SU-DHL-6 (cell line): ENCODE results near the gene C12orf57.

Source experiments
- H2AFZ ChIP-seq: fragments of 200-600 bp; sonication (generic); 2 replicates; pipeline ENCODE4 v1.6.1; 2014; ENCODE audit warnings: low read depth, mild to moderate bottlenecking, moderate library complexity, mixed read lengths, antibody characterized with exemption, low read length; ENCODE audit not compliant: severe bottlenecking
- H3F3A ChIP-seq: fragments of 200-600 bp; shearing (Covaris generic); 2 replicates; pipeline ENCODE4 v1.6.0; 2016; ENCODE audit warnings: antibody characterized with exemption, mild to moderate bottlenecking; ENCODE audit not compliant: insufficient read depth
- H3K27ac ChIP-seq: fragments of 200-600 bp; sonication (generic); 2 replicates; pipeline ENCODE4 v1.5.1; 2016; ENCODE audit warnings: low read depth, mild to moderate bottlenecking, low read length, moderate library complexity, mixed read lengths
- H3K27me3 ChIP-seq: fragments of 200-600 bp; sonication (generic), shearing (Covaris generic); 2 replicates; pipeline ENCODE4 v1.6.0; 2014; ENCODE audit warnings: mild to moderate bottlenecking, low read length
- H3K36me3 ChIP-seq: fragments of 200-600 bp; sonication (generic); 2 replicates; pipeline ENCODE4 v1.6.1; 2014; ENCODE audit warnings: mild to moderate bottlenecking, low read length, mixed read lengths
- H3K4me2 ChIP-seq: fragments of 300-600, 200-600 bp; shearing (Covaris generic), sonication (generic); 2 replicates; pipeline ENCODE4 v1.6.0; 2014; ENCODE audit warnings: low read length, low read depth, mild to moderate bottlenecking; ENCODE audit not compliant: poor library complexity, severe bottlenecking
- H3K4me3 ChIP-seq: fragments of 200-600 bp; sonication (generic); 2 replicates; pipeline ENCODE4 v1.5.1; 2014; ENCODE audit warnings: antibody characterized with exemption, low read length, mild to moderate bottlenecking, mixed read lengths; ENCODE audit not compliant: insufficient read depth, poor library complexity, severe bottlenecking
- H3K79me2 ChIP-seq: fragments of 200-600 bp; sonication (generic); 2 replicates; pipeline ENCODE4 v1.6.1; 2014; ENCODE audit warnings: mild to moderate bottlenecking, low read length, moderate library complexity; ENCODE audit not compliant: insufficient read depth
- H3K9ac ChIP-seq: fragments of 200-600 bp; sonication (generic); 2 replicates; pipeline ENCODE4 v1.7.0; 2014; ENCODE audit warnings: mild to moderate bottlenecking, low read length
- H3K9me2 ChIP-seq: fragments of 200-600 bp; sonication (generic); replicated peaks from 2 replicates; pipeline ENCODE4 v1.6.1; 2014; ENCODE audit warnings: low read length; ENCODE audit not compliant: insufficient read depth
- H3K9me3 ChIP-seq: fragments of 200-600 bp; sonication (generic); 2 replicates; pipeline ENCODE4 v1.6.1; 2014; ENCODE audit warnings: low read length, mixed read lengths; ENCODE audit not compliant: insufficient read depth
- H4K20me1 ChIP-seq: fragments of 200-600 bp; sonication (generic); 2 replicates; pipeline ENCODE4 v1.6.1; 2014; ENCODE audit warnings: low read depth, mild to moderate bottlenecking, antibody characterized with exemption, low read length, moderate library complexity, mixed read lengths
- EZH2phosphoT487 ChIP-seq: fragments of 200-600 bp; sonication (generic), shearing (Covaris generic); conservative IDR thresholded peaks from 2 replicates; pipeline ENCODE4 v1.6.1; 2018; ENCODE audit warnings: mild to moderate bottlenecking, antibody characterized with exemption, low read length, moderate library complexity, mixed read lengths
- TF ChIP-seq, protein P1 (sequence below): fragments of 200-600 bp; sonication (generic); IDR thresholded peaks from one replicate; pipeline ENCODE4 v1.5.1; 2017; ENCODE audit warnings: antibody characterized with exemption, mild to moderate bottlenecking, low read length, moderate library complexity; ENCODE audit not compliant: insufficient read depth, poor library complexity, severe bottlenecking

C12orf57 gene

DNA sequence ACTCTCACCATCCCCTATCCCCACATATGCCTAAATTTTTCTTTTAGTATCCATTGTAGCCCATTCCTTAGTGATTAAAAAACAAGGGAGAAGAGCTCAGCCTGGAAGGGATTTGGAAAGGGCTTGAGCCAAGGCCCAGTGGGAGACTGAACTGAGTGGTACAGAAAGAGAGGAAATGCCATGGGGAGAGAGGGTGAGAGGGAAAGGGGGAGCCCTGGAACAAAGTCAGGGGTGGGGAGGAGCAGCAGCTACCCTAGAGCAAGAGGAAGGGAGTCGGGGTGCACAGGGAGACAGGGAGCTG is 18.6 kb upstream of the C12orf57 start:
- Histone ChIP-seq H3K9me2 (no peaks in the 10 kb centered on the region), H3K4me3 (no peak overlapping the region), H3K79me2 (no peaks in the 10 kb centered on the region), H3K9me3 (no peaks in the 10 kb centered on the region), H3K36me3 (no peaks in the 10 kb centered on the region), H3F3A (no peaks in the 10 kb centered on the region), H4K20me1 (no peaks in the 10 kb centered on the region), H3K4me2 (no peak overlapping the region), H2AFZ (no peak overlapping the region), H3K27me3 (0 out of 2 replicates have a peak, but pooled peaks cover 5% of the 10 kb centered on the region), H3K27ac (no peak overlapping the region), H3K9ac (no peak overlapping the region)
- TF ChIP-seq, protein P1, sequence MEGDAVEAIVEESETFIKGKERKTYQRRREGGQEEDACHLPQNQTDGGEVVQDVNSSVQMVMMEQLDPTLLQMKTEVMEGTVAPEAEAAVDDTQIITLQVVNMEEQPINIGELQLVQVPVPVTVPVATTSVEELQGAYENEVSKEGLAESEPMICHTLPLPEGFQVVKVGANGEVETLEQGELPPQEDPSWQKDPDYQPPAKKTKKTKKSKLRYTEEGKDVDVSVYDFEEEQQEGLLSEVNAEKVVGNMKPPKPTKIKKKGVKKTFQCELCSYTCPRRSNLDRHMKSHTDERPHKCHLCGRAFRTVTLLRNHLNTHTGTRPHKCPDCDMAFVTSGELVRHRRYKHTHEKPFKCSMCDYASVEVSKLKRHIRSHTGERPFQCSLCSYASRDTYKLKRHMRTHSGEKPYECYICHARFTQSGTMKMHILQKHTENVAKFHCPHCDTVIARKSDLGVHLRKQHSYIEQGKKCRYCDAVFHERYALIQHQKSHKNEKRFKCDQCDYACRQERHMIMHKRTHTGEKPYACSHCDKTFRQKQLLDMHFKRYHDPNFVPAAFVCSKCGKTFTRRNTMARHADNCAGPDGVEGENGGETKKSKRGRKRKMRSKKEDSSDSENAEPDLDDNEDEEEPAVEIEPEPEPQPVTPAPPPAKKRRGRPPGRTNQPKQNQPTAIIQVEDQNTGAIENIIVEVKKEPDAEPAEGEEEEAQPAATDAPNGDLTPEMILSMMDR, result no peak
- no peak for TF ChIP-seq EZH2phosphoT487

DNA sequence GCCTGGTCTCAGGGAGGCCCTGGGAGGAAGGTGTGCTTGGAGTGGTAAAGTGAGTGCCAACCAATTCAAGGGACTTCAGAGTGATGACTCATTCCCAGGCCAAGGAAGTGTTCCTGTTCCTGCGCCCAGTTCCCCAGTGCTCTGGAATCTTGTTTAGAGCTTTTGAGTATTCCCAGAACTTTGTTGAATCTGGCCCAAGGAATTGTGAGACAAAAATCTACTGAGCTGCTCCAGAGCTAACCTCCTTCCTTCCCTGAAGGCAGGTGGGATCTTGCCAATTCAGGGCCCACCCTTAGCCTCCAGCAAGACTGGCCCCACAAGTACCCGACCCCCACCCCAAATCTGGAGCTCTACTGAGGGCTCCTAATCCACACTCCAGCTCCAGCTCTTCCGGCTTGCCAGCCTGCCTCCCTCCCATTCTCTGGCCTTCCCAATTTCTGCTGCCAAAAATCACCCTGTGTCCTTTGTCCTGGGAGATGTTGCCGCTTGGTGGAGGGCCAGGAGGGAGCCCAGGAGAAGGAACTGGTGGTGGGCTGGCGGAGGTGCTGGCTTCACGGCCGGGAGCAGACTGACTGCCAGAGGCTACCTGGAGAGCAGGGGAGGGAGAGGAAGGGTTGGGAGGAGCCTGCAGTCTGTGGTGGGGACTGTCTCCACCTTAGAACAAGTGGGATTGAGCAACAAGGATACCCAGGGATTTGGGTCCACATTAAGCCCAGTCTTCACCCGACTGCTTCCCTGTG is 18.1 kb upstream of the C12orf57 start:
- Histone ChIP-seq H4K20me1 (no peaks in the 10 kb centered on the region), H3K79me2 (no peaks in the 10 kb centered on the region), H3K4me3 (no peak overlapping the region), H2AFZ (no peak overlapping the region), H3K9ac (no peak overlapping the region), H3K27ac (no peak overlapping the region), H3K36me3 (no peaks in the 10 kb centered on the region), H3F3A (no peaks in the 10 kb centered on the region), H3K27me3 (0 out of 2 replicates have a peak, but pooled peaks cover 5% of the 10 kb centered on the region), H3K9me3 (no peaks in the 10 kb centered on the region), H3K4me2 (no peak overlapping the region), H3K9me2 (no peaks in the 10 kb centered on the region)
- TF ChIP-seq, protein P1, result no peak
- TF ChIP-seq EZH2phosphoT487, result no peak

DNA sequence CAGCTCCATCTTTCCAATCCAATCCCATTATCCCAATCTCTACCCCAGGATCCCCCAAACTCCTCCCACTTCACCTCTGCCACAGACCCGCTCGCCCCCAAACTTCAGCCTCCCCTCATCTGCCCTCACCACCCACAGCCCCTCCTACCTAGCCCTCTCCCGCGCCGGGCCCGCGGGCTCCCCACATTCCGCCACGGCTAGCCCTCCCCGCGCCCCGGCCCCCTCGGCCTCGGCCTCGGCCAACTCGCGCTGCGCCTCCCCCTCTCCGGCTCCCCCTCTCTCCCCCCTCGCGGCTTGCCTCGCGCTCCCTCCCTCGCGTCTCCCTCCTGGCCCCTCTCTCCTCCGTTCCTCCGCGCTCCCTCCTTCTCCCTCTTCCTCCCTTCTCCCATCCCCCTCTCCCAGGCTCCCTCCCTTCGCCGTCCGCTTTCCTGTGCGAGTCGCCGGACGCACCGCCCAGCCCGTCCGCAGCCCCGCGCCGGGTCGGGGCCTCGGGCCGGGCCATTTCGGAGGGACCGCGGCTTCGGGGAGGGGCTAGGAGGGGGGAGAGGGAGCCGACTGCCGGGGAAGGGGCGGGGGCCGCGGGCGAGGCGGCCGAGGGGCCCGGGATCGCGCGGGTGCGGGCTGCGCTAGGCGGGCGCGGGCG is 16.3 kb upstream of the C12orf57 start, which contains the start of gene ATN1:
Gene ATN1 (plus strand): TSS at position 581 of the 643 bp plus-strand sequence. CDS start 6,043 bp downstream, outside the sequence.
- Histone ChIP-seq H3K9me3 (no peaks in the 10 kb centered on the region), H3K27me3 (0 out of 2 replicates have a peak, but pooled peaks cover 5% of the 10 kb centered on the region), H4K20me1 (no peaks in the 10 kb centered on the region), H3F3A (no peaks in the 10 kb centered on the region), H3K4me2 (peak within 1 kb of the TSS; percentile 69), H3K27ac (no peak within 1 kb of the TSS), H3K4me3 (peak within 1 kb of the TSS; percentile 52), H3K79me2 (no peaks in the 10 kb centered on the region), H2AFZ (peak within 1 kb of the TSS; percentile 60), H3K9me2 (no peaks in the 10 kb centered on the region), H3K9ac (peak within 1 kb of the TSS; percentile 53), H3K36me3 (no peaks in the 10 kb centered on the region)
- TF ChIP-seq, protein P1, result no peak
- TF ChIP-seq EZH2phosphoT487, result 0 out of 2 replicates have a peak, but pooled peaks have one; percentile 21
